ENCODE results near the gene P4HA1. TPM values are rescaled to one million over a fixed set of nuclear protein-coding genes. Genes with fewer than 3 reads are reported as not detected.
A peak's percentile ranks its signal among the peaks of the same experiment; 100 is the strongest.

P4HA1 gene
- total RNA-seq = 74.8 TPM
- 10 to 100 TPM; 45.2 to 95.5 (median 50.2) TPM for polyA plus RNA-seq (ENCODE audit: insufficient read depth in 1 of 8, insufficient read length in 8 of 8, low replicate concordance in 1 of 8)
- long read RNA-seq, donor 1, partial matches to known transcripts = 0 of 4 reads
- long read RNA-seq, donor 1, other reads (novel, unspliced or antisense) = 0 of 4 reads
- long read RNA-seq, donor 2, partial matches to known transcripts = 0 of 3 reads
- long read RNA-seq, donor 2, other reads (novel, unspliced or antisense) = 0 of 3 reads
- long read RNA-seq, donor 3, transcript P4HA1-203 (15 exons, 2,727 nt) = major isoform, 5 of 7 reads
- long read RNA-seq, donor 3, partial matches to known transcripts = 0 of 7 reads
- long read RNA-seq, donor 3, other reads (novel, unspliced or antisense) = 0 of 7 reads
- long read RNA-seq, donor 4, partial matches to known transcripts = 11 of 17 reads
- long read RNA-seq, donor 4, other reads (novel, unspliced or antisense) = 0 of 17 reads
- long read RNA-seq, donor 5, transcript P4HA1-203 (15 exons, 2,727 nt) = major isoform, 13 of 83 reads
- long read RNA-seq, donor 5, transcript P4HA1-202 (15 exons, 2,727 nt) = minor isoform, 12 of 83 reads
- long read RNA-seq, donor 5, partial matches to known transcripts = 57 of 83 reads
- long read RNA-seq, donor 5, other reads (novel, unspliced or antisense) = 0 of 83 reads
- long read RNA-seq, donor 6, transcript P4HA1-202 (15 exons, 2,727 nt) = major isoform, 5 of 19 reads
- long read RNA-seq, donor 6, partial matches to known transcripts = 11 of 19 reads
- long read RNA-seq, donor 6, other reads (novel, unspliced or antisense) = 0 of 19 reads
- long read RNA-seq, donor 7, transcript P4HA1-203 (15 exons, 2,727 nt) = minor isoform, 5 of 38 reads
- long read RNA-seq, donor 7, transcript P4HA1-202 (15 exons, 2,727 nt) = major isoform, 7 of 38 reads
- long read RNA-seq, donor 7, partial matches to known transcripts = 26 of 38 reads
- long read RNA-seq, donor 7, other reads (novel, unspliced or antisense) = 0 of 38 reads
- long read RNA-seq, donor 8, transcript P4HA1-202 (15 exons, 2,727 nt) = minor isoform, 5 of 25 reads
- long read RNA-seq, donor 8, transcript P4HA1-203 (15 exons, 2,727 nt) = major isoform, 7 of 25 reads
- long read RNA-seq, donor 8, partial matches to known transcripts = 13 of 25 reads
- long read RNA-seq, donor 8, other reads (novel, unspliced or antisense) = 0 of 25 reads
- long read RNA-seq, donor 9, partial matches to known transcripts = 8 of 12 reads
- long read RNA-seq, donor 9, other reads (novel, unspliced or antisense) = 0 of 12 reads
- long read RNA-seq, donor 10, transcript P4HA1-202 (15 exons, 2,727 nt) = minor isoform, 9 of 35 reads
- long read RNA-seq, donor 10, transcript P4HA1-203 (15 exons, 2,727 nt) = major isoform, 11 of 35 reads
- long read RNA-seq, donor 10, partial matches to known transcripts = 14 of 35 reads
- long read RNA-seq, donor 10, other reads (novel, unspliced or antisense) = 0 of 35 reads
- long read RNA-seq, donor 11, transcript P4HA1-202 (15 exons, 2,727 nt) = major isoform, 6 of 32 reads
- long read RNA-seq, donor 11, partial matches to known transcripts = 21 of 32 reads
- long read RNA-seq, donor 11, other reads (novel, unspliced or antisense) = 0 of 32 reads

DNA sequence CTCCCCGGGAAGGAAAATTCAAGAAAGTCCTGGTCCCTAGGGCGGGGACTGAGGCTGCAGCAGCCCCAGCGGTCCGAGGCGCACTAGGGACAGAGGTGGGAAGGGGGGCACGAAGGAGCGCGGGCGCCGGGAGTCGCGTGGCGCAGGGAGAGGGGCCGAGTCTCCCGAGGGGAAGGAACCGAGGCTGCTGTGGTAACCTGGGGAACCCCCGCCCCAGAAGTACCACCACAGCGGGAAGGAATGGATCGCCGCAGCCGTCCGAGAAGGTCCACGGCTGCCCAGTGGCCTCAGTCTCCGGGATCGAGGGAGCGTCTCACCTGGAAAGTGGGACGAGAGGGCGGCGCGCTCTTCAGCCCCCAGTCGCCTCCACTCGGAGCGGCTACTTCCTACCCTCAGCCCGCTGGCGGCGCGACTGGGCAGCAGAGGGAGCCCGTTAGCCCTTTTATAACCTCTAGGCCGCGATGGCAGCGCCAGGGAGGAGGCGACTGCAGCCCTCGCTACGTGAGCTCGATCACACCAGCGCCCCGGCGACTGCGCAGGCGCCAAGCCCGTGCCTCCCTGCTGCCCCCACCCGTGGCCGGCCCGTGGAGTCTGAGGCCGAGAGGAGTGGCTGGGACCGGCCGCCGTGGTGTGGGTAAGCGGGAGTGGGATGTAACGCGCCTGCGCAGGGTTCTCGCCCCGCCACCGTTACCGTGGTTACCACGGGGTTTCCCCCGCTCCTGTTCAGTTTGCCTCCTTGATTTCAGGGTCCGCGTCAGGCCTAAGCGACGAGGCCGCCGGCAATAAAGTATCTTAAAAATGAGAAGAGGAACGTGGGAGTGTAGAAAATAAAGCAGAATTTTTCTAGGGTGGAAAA lies at the start of gene P4HA1:
TSS of gene P4HA1 (minus strand) at position 418 of the 856 bp plus-strand sequence. CDS start 21,983 bp downstream, outside the sequence.
- Histone ChIP-seq H3K36me3 (ENCODE audit: control insufficient read depth, insufficient read depth, low read length) (peaks cover 5% of the 10 kb centered on the region), H3K4me3 (ENCODE audit: low read length) (peak within 1 kb of the TSS; percentile 92), H3K9me3 (replicated peaks; ENCODE audit: control insufficient read depth, low read depth, low read length) (no peaks in the 10 kb centered on the region), H3K4me1 (ENCODE audit: control insufficient read depth, insufficient read depth, low read length) (peaks cover 8% of the 10 kb centered on the region), H3K27me3 (ENCODE audit: control insufficient read depth, insufficient read depth, low read length) (no peaks in the 10 kb centered on the region), H3K27ac (ENCODE audit: low read length) (peak within 1 kb of the TSS; percentile 99)
- DNase-seq = peak; percentile 99
- under 1% methylated on average over 59 of the region's 75 CpGs for WGBS (ENCODE audit: insufficient coverage)

DNA sequence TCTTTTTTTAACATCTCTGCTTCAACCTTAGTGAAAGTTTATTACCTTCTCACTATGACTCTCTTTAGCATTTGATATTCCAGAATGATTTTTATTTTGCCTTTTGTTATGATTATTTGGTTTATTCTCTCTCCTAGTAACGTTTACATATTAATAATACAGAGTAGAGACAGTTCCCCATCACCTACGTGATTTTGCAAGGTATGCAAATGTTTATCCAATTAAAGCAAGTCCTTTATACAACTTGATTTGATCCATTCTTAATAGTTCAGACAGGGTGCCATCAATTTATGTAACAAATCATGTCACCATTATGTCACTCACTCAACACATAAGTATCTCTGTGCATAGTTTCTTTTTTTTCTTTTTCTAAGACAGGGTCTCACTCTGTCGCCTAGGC lies 44.9 kb upstream of the P4HA1 start:
- no peak overlapping the region for H3K4me3 ChIP-seq (ENCODE audit: low read length)
- no peaks in the 10 kb centered on the region for H3K4me1 ChIP-seq (ENCODE audit: control insufficient read depth, insufficient read depth, low read length)
- DNase-seq = no peak
- no peak overlapping the region for H3K27ac ChIP-seq (ENCODE audit: low read length)
- no peaks in the 10 kb centered on the region for H3K9me3 ChIP-seq (replicated peaks; ENCODE audit: control insufficient read depth, low read depth, low read length)
- WGBS (ENCODE audit: insufficient coverage) = 80% methylated on average over 1 of the region's 3 CpGs
- H3K27me3 ChIP-seq (ENCODE audit: control insufficient read depth, insufficient read depth, low read length) = no peaks in the 10 kb centered on the region
- peaks cover 60% of the 10 kb centered on the region for H3K36me3 ChIP-seq (ENCODE audit: control insufficient read depth, insufficient read depth, low read length)

DNA sequence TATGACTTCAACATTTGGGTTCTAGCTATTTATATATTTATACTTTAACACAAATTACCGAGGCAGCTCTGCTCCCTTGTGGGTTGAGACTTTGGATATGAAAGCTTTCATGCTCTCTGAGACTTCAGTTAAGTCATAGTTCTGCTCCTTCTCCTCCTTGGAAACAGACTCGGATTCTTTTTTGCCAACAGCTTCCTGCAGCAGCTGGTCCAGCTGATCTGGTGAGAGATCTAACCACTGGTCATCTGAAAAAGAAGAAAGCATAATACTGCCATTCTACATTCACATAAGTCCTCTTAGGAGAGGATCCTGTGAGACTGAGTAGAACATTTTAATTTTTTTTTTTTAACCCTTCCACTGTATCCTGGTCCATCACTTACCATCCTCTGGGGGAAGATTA lies 42.6 kb upstream of the P4HA1 start:
- Histone ChIP-seq H3K4me1 (ENCODE audit: control insufficient read depth, insufficient read depth, low read length) (no peaks in the 10 kb centered on the region), H3K27ac (ENCODE audit: low read length) (no peak overlapping the region), H3K9me3 (replicated peaks; ENCODE audit: control insufficient read depth, low read depth, low read length) (no peaks in the 10 kb centered on the region), H3K4me3 (ENCODE audit: low read length) (no peak overlapping the region), H3K36me3 (ENCODE audit: control insufficient read depth, insufficient read depth, low read length) (peaks cover 56% of the 10 kb centered on the region), H3K27me3 (ENCODE audit: control insufficient read depth, insufficient read depth, low read length) (no peaks in the 10 kb centered on the region)
- DNase-seq = no peak
- 60% methylated on average over 1 of the region's 2 CpGs for WGBS (ENCODE audit: insufficient coverage)

DNA sequence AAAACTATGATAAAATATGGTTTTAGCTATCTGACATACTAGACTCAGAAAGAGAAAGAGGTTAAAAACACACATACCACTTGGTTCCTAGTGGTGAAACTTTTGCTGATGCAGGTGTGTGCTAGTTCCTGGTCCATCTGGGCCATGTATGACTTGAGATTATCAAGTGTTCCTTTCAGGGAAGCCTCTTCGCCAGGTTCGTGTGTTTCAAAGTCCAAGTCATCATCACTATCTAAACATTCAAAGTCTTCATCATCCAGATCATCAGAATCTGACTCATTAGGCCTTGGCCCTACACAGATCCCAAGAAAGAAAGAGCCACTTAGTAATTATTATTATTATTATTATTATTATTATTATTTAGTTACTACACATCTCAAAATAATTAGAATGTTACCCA lies 40.0 kb upstream of the P4HA1 start:
- Histone ChIP-seq H3K9me3 (replicated peaks; ENCODE audit: control insufficient read depth, low read depth, low read length) (no peaks in the 10 kb centered on the region), H3K27ac (ENCODE audit: low read length) (no peak overlapping the region), H3K36me3 (ENCODE audit: control insufficient read depth, insufficient read depth, low read length) (peaks cover 49% of the 10 kb centered on the region), H3K4me1 (ENCODE audit: control insufficient read depth, insufficient read depth, low read length) (no peaks in the 10 kb centered on the region), H3K4me3 (ENCODE audit: low read length) (no peak overlapping the region), H3K27me3 (ENCODE audit: control insufficient read depth, insufficient read depth, low read length) (no peaks in the 10 kb centered on the region)
- no CpG with 5 or more reads among the region's 2 CpGs for WGBS (ENCODE audit: insufficient coverage)
- no peak for DNase-seq

DNA sequence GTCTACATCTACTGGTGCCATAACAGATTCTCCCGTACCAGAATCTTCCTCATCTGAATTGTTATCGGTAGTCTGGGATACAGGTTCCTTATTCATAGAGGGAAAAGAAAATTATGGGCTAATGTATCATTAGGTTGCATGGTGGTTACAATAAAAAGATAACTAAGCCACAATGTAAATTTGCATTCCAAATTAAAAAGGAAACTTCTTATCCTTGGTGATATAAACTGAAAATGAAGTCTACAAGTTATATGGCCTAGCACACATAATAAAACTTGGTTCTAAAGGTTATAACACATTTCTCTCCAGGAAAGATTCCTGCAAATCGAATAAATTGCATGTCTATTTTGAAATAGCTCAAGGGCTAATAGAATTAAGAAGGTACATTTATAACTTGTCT lies 38.1 kb upstream of the P4HA1 start:
- H3K27me3 ChIP-seq (ENCODE audit: control insufficient read depth, insufficient read depth, low read length) = no peaks in the 10 kb centered on the region
- WGBS (ENCODE audit: insufficient coverage) = no CpG with 5 or more reads among the region's 3 CpGs

DNA sequence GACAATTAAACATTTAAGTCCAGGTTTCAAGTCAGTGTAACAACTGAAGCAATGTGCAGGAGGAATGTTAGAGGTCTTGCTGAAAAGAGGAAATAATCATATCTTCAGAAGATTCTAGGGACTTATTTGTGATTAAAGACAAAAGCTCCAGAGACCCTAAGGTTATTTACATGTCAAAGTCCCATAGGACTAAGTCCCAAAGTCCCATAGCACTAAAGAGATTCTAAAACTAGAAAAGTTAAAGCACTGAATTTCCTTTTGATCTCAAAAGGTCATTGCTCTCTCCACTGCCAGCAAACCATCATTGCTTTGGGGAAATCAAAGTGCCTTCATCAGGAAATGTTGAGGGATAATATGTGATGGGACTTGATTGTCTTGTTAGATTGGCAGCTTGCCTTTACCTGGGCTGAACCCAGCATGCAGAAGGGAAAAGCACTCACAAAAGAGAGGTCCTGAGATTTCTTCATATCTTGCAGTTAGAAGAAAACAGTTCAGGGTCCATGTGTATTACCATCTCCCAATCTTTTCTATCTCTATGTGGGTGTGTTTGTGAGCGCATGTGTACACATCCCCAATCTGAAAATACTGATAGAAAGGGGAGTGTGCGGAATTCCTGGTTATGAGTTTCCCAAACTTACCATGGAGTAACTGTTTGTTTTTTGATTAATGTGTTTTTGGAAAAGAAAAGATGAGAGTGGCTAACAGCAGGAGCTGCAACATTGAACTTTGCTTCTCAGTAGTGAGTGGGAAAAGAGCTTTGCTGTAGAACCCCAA lies 35.4 kb upstream of the P4HA1 start:
- Histone ChIP-seq H3K27ac (ENCODE audit: low read length) (no peak overlapping the region), H3K36me3 (ENCODE audit: control insufficient read depth, insufficient read depth, low read length) (peaks cover 42% of the 10 kb centered on the region)
- WGBS (ENCODE audit: insufficient coverage) = no CpG with 5 or more reads among the region's 2 CpGs

More for the DNA sequence above, 38.1 kb upstream of the P4HA1 start:
- H3K9me3 ChIP-seq (replicated peaks; ENCODE audit: control insufficient read depth, low read depth, low read length) = no peaks in the 10 kb centered on the region
- no peaks in the 10 kb centered on the region for H3K4me1 ChIP-seq (ENCODE audit: control insufficient read depth, insufficient read depth, low read length)
- H3K27ac ChIP-seq (ENCODE audit: low read length) = no peak overlapping the region
- no peak for DNase-seq
- H3K4me3 ChIP-seq (ENCODE audit: low read length) = no peak overlapping the region
- H3K36me3 ChIP-seq (ENCODE audit: control insufficient read depth, insufficient read depth, low read length) = peaks cover 48% of the 10 kb centered on the region

DNA sequence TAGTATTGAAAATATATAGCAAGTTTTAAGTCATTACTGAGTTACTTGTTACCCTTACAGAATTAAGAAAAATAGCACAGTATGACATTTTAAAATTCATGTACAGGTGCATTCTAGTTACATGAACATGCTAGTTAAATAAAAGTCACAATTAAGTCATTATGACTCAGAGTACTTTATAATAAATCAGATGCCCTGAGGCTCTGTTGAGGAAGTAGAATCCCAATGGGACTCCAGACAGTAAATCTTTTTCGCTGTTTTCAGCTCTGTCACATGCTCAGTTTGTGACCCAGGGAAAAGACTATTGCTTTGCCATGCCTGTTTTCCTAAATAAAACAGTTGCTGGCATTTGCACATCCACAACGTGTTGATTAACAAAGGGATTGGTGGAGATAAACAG lies 34.6 kb upstream of the P4HA1 start:
- H3K4me1 ChIP-seq (ENCODE audit: control insufficient read depth, insufficient read depth, low read length) = no peaks in the 10 kb centered on the region
- H3K9me3 ChIP-seq (replicated peaks; ENCODE audit: control insufficient read depth, low read depth, low read length) = no peaks in the 10 kb centered on the region
- no peak for DNase-seq
- H3K27ac ChIP-seq (ENCODE audit: low read length) = no peak overlapping the region
- H3K4me3 ChIP-seq (ENCODE audit: low read length) = no peak overlapping the region
- WGBS (ENCODE audit: insufficient coverage) = 33% methylated on average over 1 of the region's 2 CpGs
- H3K36me3 ChIP-seq (ENCODE audit: control insufficient read depth, insufficient read depth, low read length) = peaks cover 43% of the 10 kb centered on the region
- no peaks in the 10 kb centered on the region for H3K27me3 ChIP-seq (ENCODE audit: control insufficient read depth, insufficient read depth, low read length)

More for the DNA sequence above, 35.4 kb upstream of the P4HA1 start:
- no peak for DNase-seq
- H3K9me3 ChIP-seq (replicated peaks; ENCODE audit: control insufficient read depth, low read depth, low read length) = no peaks in the 10 kb centered on the region
- no peaks in the 10 kb centered on the region for H3K4me1 ChIP-seq (ENCODE audit: control insufficient read depth, insufficient read depth, low read length)
- H3K27me3 ChIP-seq (ENCODE audit: control insufficient read depth, insufficient read depth, low read length) = no peaks in the 10 kb centered on the region
- no peak overlapping the region for H3K4me3 ChIP-seq (ENCODE audit: low read length)

DNA sequence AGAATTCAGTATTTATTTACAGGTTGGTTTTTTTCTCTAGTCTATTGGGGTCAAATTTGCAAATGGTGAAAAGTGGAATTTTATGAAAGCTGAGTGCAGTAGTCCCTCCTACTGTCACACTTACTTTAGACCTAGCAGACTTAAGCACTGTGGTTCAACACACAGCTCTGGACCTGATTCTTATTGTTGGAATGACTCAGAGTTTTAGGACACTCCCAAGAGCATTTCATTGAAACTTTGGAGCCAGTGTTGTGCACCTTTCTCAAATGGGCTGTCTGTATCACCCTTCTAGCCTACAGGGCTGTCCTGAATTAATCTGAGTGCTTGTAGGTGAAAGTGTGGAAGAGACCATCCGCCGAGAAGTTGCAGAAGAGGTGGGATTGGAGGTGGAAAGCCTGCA lies 29.7 kb upstream of the P4HA1 start:
- H3K4me3 ChIP-seq (ENCODE audit: low read length) = no peak overlapping the region
- no peaks in the 10 kb centered on the region for H3K4me1 ChIP-seq (ENCODE audit: control insufficient read depth, insufficient read depth, low read length)
- no peak for DNase-seq
- peaks cover 34% of the 10 kb centered on the region for H3K36me3 ChIP-seq (ENCODE audit: control insufficient read depth, insufficient read depth, low read length)
- H3K27ac ChIP-seq (ENCODE audit: low read length) = no peak overlapping the region
- H3K27me3 ChIP-seq (ENCODE audit: control insufficient read depth, insufficient read depth, low read length) = no peaks in the 10 kb centered on the region
- H3K9me3 ChIP-seq (replicated peaks; ENCODE audit: control insufficient read depth, low read depth, low read length) = no peaks in the 10 kb centered on the region
- WGBS (ENCODE audit: insufficient coverage) = no CpG with 5 or more reads among the region's 2 CpGs
